ENCODE data around the gene KRT82.

DNA sequence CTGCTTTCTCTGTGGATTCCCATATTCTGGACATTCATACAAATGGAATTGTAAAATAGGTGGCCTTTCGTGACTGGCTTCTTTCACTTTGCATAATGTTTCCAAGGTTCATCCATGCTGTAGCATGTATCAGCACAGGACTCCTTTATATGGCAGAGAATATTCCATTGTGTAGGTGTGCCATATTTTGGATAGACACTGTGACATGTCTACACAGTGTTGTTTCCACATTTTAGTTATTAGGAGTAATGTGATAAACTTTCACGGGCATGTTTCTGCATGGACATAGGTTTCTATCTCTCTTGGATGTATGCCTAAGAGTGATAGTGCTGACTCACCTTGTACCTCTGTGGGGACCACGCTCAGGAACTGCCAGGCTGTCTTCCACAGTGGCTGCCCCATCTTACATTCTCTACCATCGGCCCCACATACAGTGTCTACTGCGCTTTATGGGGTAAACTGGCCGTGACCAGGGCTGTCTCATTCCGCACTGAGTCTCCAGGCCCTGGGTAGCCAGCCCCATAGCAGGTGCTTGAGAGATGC lies 13.6 kb downstream of the KRT82 start:
- TF ChIP-seq POLR2AphosphoS5 (IDR thresholded peaks at IDR 0.05; ENCODE audit: low read depth) (no peak), EZH2 (IDR thresholded peaks at IDR 0.05; ENCODE audit: low read depth, unreplicated experiment) (no peak), CREB1 (CRISPR knock-in tag; IDR thresholded peaks at IDR 0.05; ENCODE audit: low read depth) (no peak)
- TF ChIP-seq, protein P1, sequence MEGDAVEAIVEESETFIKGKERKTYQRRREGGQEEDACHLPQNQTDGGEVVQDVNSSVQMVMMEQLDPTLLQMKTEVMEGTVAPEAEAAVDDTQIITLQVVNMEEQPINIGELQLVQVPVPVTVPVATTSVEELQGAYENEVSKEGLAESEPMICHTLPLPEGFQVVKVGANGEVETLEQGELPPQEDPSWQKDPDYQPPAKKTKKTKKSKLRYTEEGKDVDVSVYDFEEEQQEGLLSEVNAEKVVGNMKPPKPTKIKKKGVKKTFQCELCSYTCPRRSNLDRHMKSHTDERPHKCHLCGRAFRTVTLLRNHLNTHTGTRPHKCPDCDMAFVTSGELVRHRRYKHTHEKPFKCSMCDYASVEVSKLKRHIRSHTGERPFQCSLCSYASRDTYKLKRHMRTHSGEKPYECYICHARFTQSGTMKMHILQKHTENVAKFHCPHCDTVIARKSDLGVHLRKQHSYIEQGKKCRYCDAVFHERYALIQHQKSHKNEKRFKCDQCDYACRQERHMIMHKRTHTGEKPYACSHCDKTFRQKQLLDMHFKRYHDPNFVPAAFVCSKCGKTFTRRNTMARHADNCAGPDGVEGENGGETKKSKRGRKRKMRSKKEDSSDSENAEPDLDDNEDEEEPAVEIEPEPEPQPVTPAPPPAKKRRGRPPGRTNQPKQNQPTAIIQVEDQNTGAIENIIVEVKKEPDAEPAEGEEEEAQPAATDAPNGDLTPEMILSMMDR (conservative IDR thresholded peaks at IDR 0.05; ENCODE audit: low read depth in 2 of 2) = no peak
